Mesothelial cell of epicardium (in vitro differentiated cells): Measurements from ENCODE around the gene UBL4B. TPM values are rescaled to one million over a fixed set of nuclear protein-coding genes. Genes with fewer than 3 reads are reported as not detected.

ENCODE experiments used
- DNase-seq, 2 experiments: peaks; one replicate each; pipeline ENCODE4 v3.0.0; 2021; ENCODE audit warnings: low spot score in 2 of 2; ENCODE audit not compliant: unreplicated experiment in 2 of 2
- H3K27ac Mint-ChIP-seq: 2 replicates; pipeline ENCODE4 v1.8.0; 2021; ENCODE audit warnings: mixed read lengths
- H3K27me3 Mint-ChIP-seq: 2 replicates; pipeline ENCODE4 v1.8.0; 2021; ENCODE audit warnings: low read depth, mixed read lengths
- H3K36me3 Mint-ChIP-seq: 2 replicates; pipeline ENCODE4 v1.8.0; 2021; ENCODE audit warnings: mixed read lengths
- H3K4me1 Mint-ChIP-seq: 2 replicates; pipeline ENCODE4 v1.8.0; 2021; ENCODE audit warnings: mixed read lengths
- H3K4me3 Mint-ChIP-seq: 2 replicates; pipeline ENCODE4 v1.8.0; 2021; ENCODE audit warnings: mild to moderate bottlenecking, moderate library complexity, mixed read lengths
- H3K9me3 Mint-ChIP-seq: 2 replicates; pipeline ENCODE4 v1.8.0; 2021; ENCODE audit warnings: mixed read lengths
- total RNA-seq: library from RNA; stranded (reverse); gene quantifications from 3 replicates; pipeline ENCODE4 v1.2.1, GENCODE V29; 2021
- TF ChIP-seq, protein P1 (sequence below): fragments of 200-600 bp; sonication (generic); IDR thresholded peaks from one replicate; pipeline ENCODE4 v1.5.0; 2021; ENCODE audit warnings: antibody characterized with exemption; ENCODE audit not compliant: unreplicated experiment

UBL4B gene
- total RNA-seq, 1 donor from 2014 or later, result 10.7 TPM

- Mint-ChIP-seq H3K27ac (no peak overlapping the region), H3K36me3 (no peaks in the 10 kb centered on the region), H3K4me1 (peaks cover 63% of the 10 kb centered on the region), H3K4me3 (no peak overlapping the region), H3K27me3 (peaks cover under 1% of the 10 kb centered on the region), H3K9me3 (no peaks in the 10 kb centered on the region)
- TF ChIP-seq, protein P1, sequence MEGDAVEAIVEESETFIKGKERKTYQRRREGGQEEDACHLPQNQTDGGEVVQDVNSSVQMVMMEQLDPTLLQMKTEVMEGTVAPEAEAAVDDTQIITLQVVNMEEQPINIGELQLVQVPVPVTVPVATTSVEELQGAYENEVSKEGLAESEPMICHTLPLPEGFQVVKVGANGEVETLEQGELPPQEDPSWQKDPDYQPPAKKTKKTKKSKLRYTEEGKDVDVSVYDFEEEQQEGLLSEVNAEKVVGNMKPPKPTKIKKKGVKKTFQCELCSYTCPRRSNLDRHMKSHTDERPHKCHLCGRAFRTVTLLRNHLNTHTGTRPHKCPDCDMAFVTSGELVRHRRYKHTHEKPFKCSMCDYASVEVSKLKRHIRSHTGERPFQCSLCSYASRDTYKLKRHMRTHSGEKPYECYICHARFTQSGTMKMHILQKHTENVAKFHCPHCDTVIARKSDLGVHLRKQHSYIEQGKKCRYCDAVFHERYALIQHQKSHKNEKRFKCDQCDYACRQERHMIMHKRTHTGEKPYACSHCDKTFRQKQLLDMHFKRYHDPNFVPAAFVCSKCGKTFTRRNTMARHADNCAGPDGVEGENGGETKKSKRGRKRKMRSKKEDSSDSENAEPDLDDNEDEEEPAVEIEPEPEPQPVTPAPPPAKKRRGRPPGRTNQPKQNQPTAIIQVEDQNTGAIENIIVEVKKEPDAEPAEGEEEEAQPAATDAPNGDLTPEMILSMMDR, result no peak
- DNase-seq, result no peak
Observed at GRCh38 chr1:110092991-110093390, 19.3 kb upstream of the UBL4B start.

- H3K4me1 Mint-ChIP-seq, result peaks cover 63% of the 10 kb centered on the region
- H3K4me3 Mint-ChIP-seq, result no peak overlapping the region
- TF ChIP-seq, protein P1, result no peak
- DNase-seq, result no peak
- no peak overlapping the region for H3K27ac Mint-ChIP-seq
- H3K9me3 Mint-ChIP-seq, result no peaks in the 10 kb centered on the region
- no peaks in the 10 kb centered on the region for H3K27me3 Mint-ChIP-seq
- no peaks in the 10 kb centered on the region for H3K36me3 Mint-ChIP-seq
Observed at GRCh38 chr1:110094931-110095654, 17.1 kb upstream of the UBL4B start.

DNA sequence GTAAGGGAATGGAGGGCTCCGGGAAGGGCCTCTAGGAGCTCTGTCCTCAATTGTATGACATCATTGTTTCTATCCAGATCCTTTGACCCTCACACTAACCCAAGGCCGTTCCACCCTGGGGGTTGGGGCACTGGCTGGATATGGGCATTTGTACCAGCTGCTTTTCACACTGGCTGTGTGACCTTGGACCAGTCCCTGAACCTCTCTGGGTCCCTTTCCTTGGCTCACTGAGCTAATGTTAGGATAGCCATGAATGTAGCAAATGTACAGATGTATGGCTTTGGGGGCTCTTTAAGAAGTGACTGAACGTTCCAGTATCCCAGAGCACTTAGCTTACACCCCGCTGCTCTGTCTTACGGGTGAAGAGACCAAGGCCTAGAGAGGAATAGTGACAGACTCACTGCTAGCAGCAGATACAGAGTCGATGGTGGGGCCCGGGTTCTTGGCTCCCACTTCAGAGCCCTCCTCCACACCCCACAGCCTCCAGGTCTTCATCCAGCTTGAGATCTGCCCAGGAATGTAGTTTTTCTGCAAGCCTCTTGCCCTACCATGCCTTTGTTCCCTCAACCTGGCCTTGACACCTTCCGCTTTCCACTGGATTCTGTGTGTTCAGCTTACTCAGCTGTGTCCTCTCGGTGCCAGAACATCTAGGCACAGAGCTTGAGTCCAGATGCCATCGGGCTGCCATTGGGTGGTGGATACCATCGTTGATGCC is 14.6 kb upstream of the UBL4B start:
- H3K9me3 Mint-ChIP-seq, result no peaks in the 10 kb centered on the region
- no peaks in the 10 kb centered on the region for H3K36me3 Mint-ChIP-seq
- H3K4me3 Mint-ChIP-seq, result no peak overlapping the region
- H3K27me3 Mint-ChIP-seq, result no peaks in the 10 kb centered on the region
- TF ChIP-seq, protein P1, result no peak
- H3K27ac Mint-ChIP-seq, result peak overlapping the region; percentile 99
- H3K4me1 Mint-ChIP-seq, result peaks cover 74% of the 10 kb centered on the region
- no peak for DNase-seq

DNA sequence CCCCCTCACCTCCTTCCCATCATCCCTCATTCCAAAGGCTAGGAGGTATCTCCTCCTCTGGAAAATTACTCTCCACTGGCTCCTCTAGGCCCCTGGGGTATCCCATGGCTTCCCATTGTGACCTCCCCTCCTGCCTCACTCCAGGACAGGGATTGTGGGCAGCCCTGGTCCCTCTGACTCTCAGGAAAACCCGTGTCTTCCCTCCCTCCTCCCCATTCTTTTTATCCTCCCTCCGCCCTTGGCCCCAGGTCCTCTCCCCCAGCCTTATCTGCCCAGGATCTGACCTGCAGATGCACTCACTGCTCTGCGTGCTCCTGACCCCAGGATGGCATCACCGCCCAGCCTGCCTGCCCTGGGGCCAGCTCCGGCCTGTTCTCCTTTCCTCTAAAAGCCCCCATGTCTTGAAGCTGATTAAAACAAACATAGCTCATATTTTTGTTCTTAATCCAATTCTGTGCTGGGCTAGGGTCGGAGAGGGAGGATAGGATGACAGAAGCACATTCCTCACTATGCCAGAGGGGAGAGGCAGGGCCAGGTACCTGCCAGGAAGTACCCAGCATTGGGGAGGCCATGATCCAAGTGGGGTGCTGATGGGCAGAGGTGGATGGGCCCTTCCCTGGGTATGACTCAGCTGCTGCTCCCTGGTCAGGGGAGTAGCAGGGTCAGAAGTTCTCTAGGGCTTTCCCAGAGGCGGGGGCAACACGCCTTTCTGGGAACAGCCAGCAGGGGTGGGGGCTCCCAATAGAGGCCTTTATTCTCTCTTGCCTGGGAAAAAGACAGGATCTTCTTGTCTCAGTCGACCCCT is 13.8 kb upstream of the UBL4B start:
- TF ChIP-seq, protein P1, result no peak
- Mint-ChIP-seq H3K9me3 (no peaks in the 10 kb centered on the region), H3K4me1 (peaks cover 77% of the 10 kb centered on the region), H3K27ac (peak overlapping the region; percentile 99), H3K27me3 (no peaks in the 10 kb centered on the region), H3K36me3 (no peaks in the 10 kb centered on the region), H3K4me3 (peak overlapping the region; percentile 32)
- DNase-seq, result no peak

DNA sequence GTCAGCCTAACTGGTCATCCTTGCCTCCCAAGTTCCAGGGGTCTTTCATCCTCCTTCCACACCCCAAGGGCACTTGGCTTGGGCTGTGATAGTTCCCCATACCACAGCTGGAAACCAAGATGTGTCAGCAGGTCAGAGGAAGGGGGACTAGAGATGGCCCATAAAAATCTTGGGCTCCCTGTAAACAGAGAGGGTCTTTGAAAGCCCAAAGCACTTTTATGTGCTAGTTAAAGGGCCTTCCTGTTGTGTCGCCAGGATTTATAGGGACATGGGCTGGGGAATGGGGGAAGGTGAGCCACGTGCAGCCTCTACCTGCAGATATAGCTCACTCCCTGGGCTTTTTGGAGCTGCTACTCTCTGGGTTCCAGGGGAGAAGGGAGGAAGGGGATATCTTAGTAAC is 11.9 kb upstream of the UBL4B start:
- no peaks in the 10 kb centered on the region for H3K27me3 Mint-ChIP-seq
- no peaks in the 10 kb centered on the region for H3K36me3 Mint-ChIP-seq

More for the DNA sequence above, 11.9 kb upstream of the UBL4B start:
- no peaks in the 10 kb centered on the region for H3K9me3 Mint-ChIP-seq
- H3K27ac Mint-ChIP-seq, result peak overlapping the region; percentile 99
- TF ChIP-seq, protein P1, result no peak
- DNase-seq, result no peak
- H3K4me1 Mint-ChIP-seq, result peaks cover 81% of the 10 kb centered on the region
- no peak overlapping the region for H3K4me3 Mint-ChIP-seq
